SK-N-SH (cell line): ENCODE data around the gene GHR. TPM values are rescaled to one million over a fixed set of nuclear protein-coding genes. Genes with fewer than 3 reads are reported as not detected.

ENCODE experiments used
- CTCF ChIA-PET: fragments of 300-600, 350-600 bp; formaldehyde crosslinking; extraction: SDS; loops from one replicate; lab custom pipeline; 2021; lab: Yijun Ruan, JAX
- POLR2A ChIA-PET: fragments of 350-600 bp; sonication (Branson Sonifier 250); formaldehyde crosslinking; extraction: SDS; loops from one replicate; lab custom pipeline; 2020; ENCODE audit warnings: antibody characterized with exemption, inconsistent platforms; lab: Yijun Ruan, JAX
- DNase-seq: peaks from one replicate; pipeline ENCODE4 v3.0.0; 2012
- H2AFZ ChIP-seq: fragments of 200-600 bp; sonication (generic); 2 replicates; pipeline ENCODE4 v1.8.1; 2016; ENCODE audit warnings: antibody characterized with exemption, mild to moderate bottlenecking, low read depth
- H3F3A ChIP-seq: fragments of 200-600 bp; sonication (generic); replicated peaks from 2 replicates; pipeline ENCODE3; 2016; ENCODE audit warnings: antibody characterized with exemption, mild to moderate bottlenecking; ENCODE audit not compliant: insufficient read depth
- H3K27ac ChIP-seq, 2 experiments: fragments of 200-500 bp in 1 of 2; fragments of 200-600 bp in 1 of 2; sonication (Bioruptor generic) in 1 of 2; sonication (generic), shearing (Covaris generic) in 1 of 2; 2 replicates each; pipeline versions ENCODE4 v1.5.1 to v1.6.1; 2014 to 2016; ENCODE audit warnings: low read depth in 2 of 2, inconsistent platforms in 1 of 2, low read length in 1 of 2, mild to moderate bottlenecking in 1 of 2, mixed read lengths in 1 of 2
- H3K27me3 ChIP-seq: fragments of 200-600 bp; sonication (generic), shearing (Covaris generic); 2 replicates; pipeline ENCODE4 v1.6.1; 2016; ENCODE audit warnings: mixed run types; ENCODE audit not compliant: insufficient read depth
- H3K36me3 ChIP-seq, 2 experiments: fragments of 200-500 bp in 1 of 2; fragments of 200-600 bp in 1 of 2; sonication (Bioruptor generic) in 1 of 2; sonication (generic) in 1 of 2; replicated peaks in 1 of 2; 2 replicates each; pipeline versions ENCODE3 to v1.5.1; 2014 to 2016; ENCODE audit warnings: low read length in 1 of 2, mild to moderate bottlenecking in 1 of 2; ENCODE audit not compliant: insufficient read depth in 2 of 2, control insufficient read depth in 1 of 2
- H3K4me1 ChIP-seq, 2 experiments: fragments of 200-500 bp in 1 of 2; fragments of 200-600 bp in 1 of 2; sonication (Bioruptor generic) in 1 of 2; sonication (generic), shearing (Covaris generic) in 1 of 2; 2 replicates each; pipeline versions ENCODE4 v1.5.1 to v1.6.1; 2014 to 2016; ENCODE audit warnings: low read depth in 1 of 2, low read length in 1 of 2, mixed run types in 1 of 2; ENCODE audit not compliant: insufficient read depth in 2 of 2, control insufficient read depth in 1 of 2
- H3K4me2 ChIP-seq: fragments of 200-600 bp; sonication (generic), shearing (Covaris generic); 2 replicates; pipeline ENCODE4 v1.6.1; 2017; ENCODE audit warnings: mixed run types
- H3K4me3 ChIP-seq, 2 experiments: fragments of 200-500 bp in 1 of 2; fragments of 200-600 bp in 1 of 2; sonication (Bioruptor generic) in 1 of 2; sonication (generic), shearing (Covaris generic) in 1 of 2; 2 replicates each; pipeline versions ENCODE4 v1.5.1 to v1.8.1; 2014 to 2016; ENCODE audit warnings: low read depth in 2 of 2, inconsistent platforms in 1 of 2, low read length in 1 of 2, mild to moderate bottlenecking in 1 of 2, mixed read lengths in 1 of 2, moderate library complexity in 1 of 2
- H3K79me2 ChIP-seq: fragments of 200-600 bp; sonication (generic); 2 replicates; pipeline ENCODE4 v1.8.1; 2017; ENCODE audit warnings: mild to moderate bottlenecking; ENCODE audit not compliant: insufficient read depth
- H3K9ac ChIP-seq: fragments of 200-600 bp; sonication (generic); 2 replicates; pipeline ENCODE4 v1.6.1; 2017; ENCODE audit warnings: mixed run types
- H3K9me2 ChIP-seq: fragments of 200-600 bp; sonication (generic); 2 replicates; pipeline ENCODE4 v1.6.1; 2017; ENCODE audit warnings: mixed run types
- H3K9me3 ChIP-seq: fragments of 200-600 bp; sonication (generic); 2 replicates; pipeline ENCODE4 v1.6.1; 2017; ENCODE audit warnings: mixed run types, mild to moderate bottlenecking, moderate library complexity
- H4K20me1 ChIP-seq: fragments of 200-600 bp; sonication (generic); 2 replicates; pipeline ENCODE4 v1.6.1; 2017; ENCODE audit warnings: mild to moderate bottlenecking, mixed run types; ENCODE audit not compliant: insufficient read depth
- CTCF ChIP-seq: fragments of 200-600 bp; sonication (generic); IDR thresholded peaks from 2 replicates; pipeline ENCODE4 v1.6.1; 2017; ENCODE audit warnings: antibody characterized with exemption, mild to moderate bottlenecking, moderate library complexity
- EP300 ChIP-seq, 2 experiments: IDR thresholded peaks; 2 replicates each; pipeline versions ENCODE4 v1.4.0 to v1.6.1; 2012; ENCODE audit warnings: borderline replicate concordance in 1 of 2, low read depth in 1 of 2, low read length in 1 of 2
- GABPA ChIP-seq: IDR thresholded peaks from 2 replicates; pipeline ENCODE4 v1.4.0; 2012; ENCODE audit warnings: low read depth, mild to moderate bottlenecking
- POLR2AphosphoS5 ChIP-seq: IDR thresholded peaks from 2 replicates; pipeline ENCODE4 v1.6.1; 2012; ENCODE audit warnings: low read depth, low read length
- RCOR1 ChIP-seq: fragments of 150-350 bp; IDR thresholded peaks from 2 replicates; pipeline ENCODE4 v1.6.1; 2017; ENCODE audit warnings: antibody characterized with exemption, low read length
- REST ChIP-seq: IDR thresholded peaks from 2 replicates; pipeline ENCODE4 v1.6.1; 2012; ENCODE audit warnings: mild to moderate bottlenecking, low read depth, low read length, moderate library complexity
- TAF1 ChIP-seq: IDR thresholded peaks from 2 replicates; pipeline ENCODE4 v1.6.1; 2012; ENCODE audit warnings: low read depth, mild to moderate bottlenecking, low read length, moderate library complexity, borderline replicate concordance
- TCF12 ChIP-seq: IDR thresholded peaks from 2 replicates; pipeline ENCODE4 v1.4.0; 2012
- TEAD4 ChIP-seq: IDR thresholded peaks from 2 replicates; pipeline ENCODE4 v1.4.0; 2012; ENCODE audit warnings: mild to moderate bottlenecking, borderline replicate concordance; ENCODE audit not compliant: insufficient read depth
- WGBS: methylation state at CpG from one replicate; pipeline ENCODE4 v1.1.6; 2017; ENCODE audit warnings: low lambda C conversion rate; 5-methylcytosine and 5-hydroxymethylcytosine counted together
- polyA plus RNA-seq, 3 experiments: library from polyadenylated mRNA; depleted of rRNA; stranded (reverse); fragments of >200 nt; gene quantifications; 2 replicates each; pipeline ENCODE4 v1.2.3, GENCODE V29; 2012
- TF ChIP-seq, protein P1 (sequence below): IDR thresholded peaks from 2 replicates; pipeline ENCODE4 v1.4.0; 2012; ENCODE audit warnings: low read depth, borderline replicate concordance

The GHR gene
- polyA plus RNA-seq, 1 of the 3 experiments (the other 2 are of a cell fraction) = 0.03 TPM

DNA sequence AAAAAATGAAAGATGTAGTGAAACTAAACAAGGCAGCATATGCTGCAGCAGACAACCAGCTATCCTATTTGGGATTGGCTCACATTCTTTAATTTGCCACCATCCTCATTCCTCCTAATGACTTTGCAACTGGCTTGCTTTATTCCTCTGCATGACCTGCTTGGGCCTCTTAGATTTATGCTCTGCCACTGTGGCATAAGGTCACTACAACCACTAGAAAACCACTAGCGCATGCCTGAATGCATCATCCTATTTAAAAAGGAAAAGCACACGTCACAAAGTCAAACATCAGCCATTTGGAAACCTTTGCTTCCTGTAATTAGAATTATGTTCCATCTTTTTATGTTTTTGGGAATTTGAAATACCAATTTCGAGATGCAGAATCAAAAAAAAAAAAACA lies 292.5 kb downstream of the GHR start (continued):
- TF ChIP-seq REST (no peak), TAF1 (no peak), RCOR1 (no peak), CTCF (no peak), EP300 (IDR thresholded peaks at IDR 0.05; ENCODE audit: borderline replicate concordance in 1 of 2, low read depth in 1 of 2, low read length in 1 of 2) (no peak), TCF12 (no peak)

GRCh38 chr5:42718591-42718990 lies 295.4 kb downstream of the GHR start:
- peaks cover 6% of the 10 kb centered on the region; the same call in 1 of the 2 replicates for H3K27me3 ChIP-seq
- no peak overlapping the region for H3K4me2 ChIP-seq
- H3K9me3 ChIP-seq = no peaks in the 10 kb centered on the region
- no peaks in the 10 kb centered on the region for H4K20me1 ChIP-seq
- DNase-seq = no peak
- POLR2A ChIA-PET = no interaction called here
- CTCF ChIA-PET = no interaction called here
- no peak overlapping the region for H3K4me3 ChIP-seq
- H2AFZ ChIP-seq = no peak overlapping the region
- TF ChIP-seq REST = no peak
- TF ChIP-seq GABPA = no peak
- TF ChIP-seq TEAD4 = no peak
- TF ChIP-seq, protein P1, sequence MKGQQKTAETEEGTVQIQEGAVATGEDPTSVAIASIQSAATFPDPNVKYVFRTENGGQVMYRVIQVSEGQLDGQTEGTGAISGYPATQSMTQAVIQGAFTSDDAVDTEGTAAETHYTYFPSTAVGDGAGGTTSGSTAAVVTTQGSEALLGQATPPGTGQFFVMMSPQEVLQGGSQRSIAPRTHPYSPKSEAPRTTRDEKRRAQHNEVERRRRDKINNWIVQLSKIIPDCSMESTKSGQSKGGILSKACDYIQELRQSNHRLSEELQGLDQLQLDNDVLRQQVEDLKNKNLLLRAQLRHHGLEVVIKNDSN = no peak
- no peak for TF ChIP-seq POLR2AphosphoS5
- H3K27ac ChIP-seq = no peak overlapping the region
- WGBS = 6% methylated on average over 4 of the region's 4 CpGs
- H3K4me1 ChIP-seq = no peaks in the 10 kb centered on the region
- H3K9ac ChIP-seq = no peak overlapping the region
- H3K36me3 ChIP-seq = no peaks in the 10 kb centered on the region
- H3K9me2 ChIP-seq = no peaks in the 10 kb centered on the region
- no peaks in the 10 kb centered on the region for H3F3A ChIP-seq
- no peaks in the 10 kb centered on the region for H3K79me2 ChIP-seq
